ENCODE data around the gene SLC35F1.

SLC35F1 gene

DNA sequence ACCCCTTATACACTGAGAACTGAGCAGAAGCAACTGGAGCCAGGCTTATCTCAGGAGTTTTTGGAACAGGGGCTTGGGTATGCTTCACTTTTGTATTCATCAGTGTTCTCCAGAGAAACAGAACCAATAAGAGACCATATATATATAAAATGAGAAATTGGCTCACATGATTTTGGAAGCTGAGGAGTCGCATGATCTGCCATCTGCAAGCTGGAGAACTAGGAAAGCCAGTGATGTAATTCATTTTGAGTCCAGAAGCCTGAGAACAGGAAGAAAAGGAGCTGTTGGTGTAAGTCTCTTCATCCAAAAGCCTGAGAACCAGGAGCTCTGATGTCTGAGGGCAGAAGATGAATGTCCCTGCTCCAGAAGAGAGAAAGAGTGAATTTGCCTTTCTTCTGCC is 272.0 kb downstream of the SLC35F1 start:
- H3K36me3 ChIP-seq (replicated peaks; ENCODE audit: low read depth, low read length) = no peaks in the 10 kb centered on the region
- TF ChIP-seq, protein P1, sequence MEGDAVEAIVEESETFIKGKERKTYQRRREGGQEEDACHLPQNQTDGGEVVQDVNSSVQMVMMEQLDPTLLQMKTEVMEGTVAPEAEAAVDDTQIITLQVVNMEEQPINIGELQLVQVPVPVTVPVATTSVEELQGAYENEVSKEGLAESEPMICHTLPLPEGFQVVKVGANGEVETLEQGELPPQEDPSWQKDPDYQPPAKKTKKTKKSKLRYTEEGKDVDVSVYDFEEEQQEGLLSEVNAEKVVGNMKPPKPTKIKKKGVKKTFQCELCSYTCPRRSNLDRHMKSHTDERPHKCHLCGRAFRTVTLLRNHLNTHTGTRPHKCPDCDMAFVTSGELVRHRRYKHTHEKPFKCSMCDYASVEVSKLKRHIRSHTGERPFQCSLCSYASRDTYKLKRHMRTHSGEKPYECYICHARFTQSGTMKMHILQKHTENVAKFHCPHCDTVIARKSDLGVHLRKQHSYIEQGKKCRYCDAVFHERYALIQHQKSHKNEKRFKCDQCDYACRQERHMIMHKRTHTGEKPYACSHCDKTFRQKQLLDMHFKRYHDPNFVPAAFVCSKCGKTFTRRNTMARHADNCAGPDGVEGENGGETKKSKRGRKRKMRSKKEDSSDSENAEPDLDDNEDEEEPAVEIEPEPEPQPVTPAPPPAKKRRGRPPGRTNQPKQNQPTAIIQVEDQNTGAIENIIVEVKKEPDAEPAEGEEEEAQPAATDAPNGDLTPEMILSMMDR (IDR thresholded peaks at IDR 0.05; ENCODE audit: low read depth, low read length) = no peak
- no peak for TF ChIP-seq EZH2phosphoT487 (IDR thresholded peaks at IDR 0.05; ENCODE audit: low read depth)
- no peaks in the 10 kb centered on the region for H3K79me2 ChIP-seq (ENCODE audit: low read length)
- no peak overlapping the region for H3K4me2 ChIP-seq (ENCODE audit: low read length)
- H2AFZ ChIP-seq (ENCODE audit: low read depth, low read length) = no peak overlapping the region
- no peaks in the 10 kb centered on the region for H4K20me1 ChIP-seq (ENCODE audit: insufficient read depth, low read length)
- no peaks in the 10 kb centered on the region for H3K9me3 ChIP-seq (ENCODE audit: insufficient read depth, low read length)
- no peaks in the 10 kb centered on the region for H3K4me1 ChIP-seq (ENCODE audit: low read length)
- H3K4me3 ChIP-seq (ENCODE audit: low read length) = no peak overlapping the region
- H3K27ac ChIP-seq (ENCODE audit: low read length) = no peak overlapping the region
- no peak overlapping the region for H3K9ac ChIP-seq (ENCODE audit: low read length)
- no peaks in the 10 kb centered on the region for H3K27me3 ChIP-seq (ENCODE audit: low read depth, low read length)

- peak overlapping the region; percentile 31; the same call in 1 of the 2 replicates for H3K4me3 ChIP-seq (ENCODE audit: low read length)
- H2AFZ ChIP-seq (ENCODE audit: low read depth, low read length) = no peak overlapping the region
- no peaks in the 10 kb centered on the region for H3K27me3 ChIP-seq (ENCODE audit: low read depth, low read length)
- no peaks in the 10 kb centered on the region for H3K9me3 ChIP-seq (ENCODE audit: insufficient read depth, low read length)
- peaks cover 21% of the 10 kb centered on the region for H3K4me1 ChIP-seq (ENCODE audit: low read length)
- no peaks in the 10 kb centered on the region for H4K20me1 ChIP-seq (ENCODE audit: insufficient read depth, low read length)
- peak overlapping the region; percentile 51 for H3K4me2 ChIP-seq (ENCODE audit: low read length)
- no peaks in the 10 kb centered on the region for H3K79me2 ChIP-seq (ENCODE audit: low read length)
- peak overlapping the region; percentile 55 for H3K27ac ChIP-seq (ENCODE audit: low read length)
- no peak overlapping the region for H3K9ac ChIP-seq (ENCODE audit: low read length)
- no peak for TF ChIP-seq EZH2phosphoT487 (IDR thresholded peaks at IDR 0.05; ENCODE audit: low read depth)
- TF ChIP-seq, protein P1 (IDR thresholded peaks at IDR 0.05; ENCODE audit: low read depth, low read length) = no peak
- no peaks in the 10 kb centered on the region for H3K36me3 ChIP-seq (replicated peaks; ENCODE audit: low read depth, low read length)
These were observed 279.9 kb downstream of the SLC35F1 start for GRCh38 chr6:118186672-118187567.

DNA sequence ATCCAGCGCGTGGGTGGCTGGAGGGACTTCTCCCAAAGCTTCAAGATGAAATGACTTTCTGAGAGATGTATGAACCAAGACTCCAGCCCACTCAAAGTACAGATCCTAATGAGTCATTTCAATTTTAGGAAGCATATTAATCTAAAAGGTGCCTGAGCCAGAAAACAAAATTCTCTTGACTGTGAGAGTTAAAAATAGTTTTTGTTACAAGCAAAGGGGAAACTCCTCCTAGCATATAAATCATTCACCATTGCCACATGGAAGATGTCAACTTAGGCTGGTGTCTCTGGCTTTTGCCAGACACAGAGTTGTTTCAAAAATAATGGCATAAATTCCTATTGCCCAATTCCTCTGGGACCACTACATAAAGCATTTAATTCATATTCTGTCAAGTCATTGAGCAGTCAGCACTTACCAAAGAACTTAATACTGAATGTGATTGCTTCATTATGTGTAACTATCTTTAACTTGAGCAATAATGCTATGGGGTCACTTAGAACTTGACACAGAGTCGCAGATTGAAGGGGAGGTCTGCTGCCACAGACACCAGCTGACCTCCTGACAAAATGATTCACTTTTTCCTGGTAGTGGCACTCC is 280.6 kb downstream of the SLC35F1 start:
- peaks cover 21% of the 10 kb centered on the region for H3K4me1 ChIP-seq (ENCODE audit: low read length)
- H3K4me3 ChIP-seq (ENCODE audit: low read length) = peak overlapping the region; percentile 31; the same call in 1 of the 2 replicates
- no peak overlapping the region for H3K9ac ChIP-seq (ENCODE audit: low read length)
- TF ChIP-seq, protein P1 (IDR thresholded peaks at IDR 0.05; ENCODE audit: low read depth, low read length) = no peak
- TF ChIP-seq EZH2phosphoT487 (IDR thresholded peaks at IDR 0.05; ENCODE audit: low read depth) = no peak
- H4K20me1 ChIP-seq (ENCODE audit: insufficient read depth, low read length) = no peaks in the 10 kb centered on the region
- peak overlapping the region; percentile 55 for H3K27ac ChIP-seq (ENCODE audit: low read length)
- H3K4me2 ChIP-seq (ENCODE audit: low read length) = peak overlapping the region; percentile 51
- no peak overlapping the region for H2AFZ ChIP-seq (ENCODE audit: low read depth, low read length)
- no peaks in the 10 kb centered on the region for H3K27me3 ChIP-seq (ENCODE audit: low read depth, low read length)
- no peaks in the 10 kb centered on the region for H3K9me3 ChIP-seq (ENCODE audit: insufficient read depth, low read length)
- no peaks in the 10 kb centered on the region for H3K79me2 ChIP-seq (ENCODE audit: low read length)
- H3K36me3 ChIP-seq (replicated peaks; ENCODE audit: low read depth, low read length) = no peaks in the 10 kb centered on the region

DNA sequence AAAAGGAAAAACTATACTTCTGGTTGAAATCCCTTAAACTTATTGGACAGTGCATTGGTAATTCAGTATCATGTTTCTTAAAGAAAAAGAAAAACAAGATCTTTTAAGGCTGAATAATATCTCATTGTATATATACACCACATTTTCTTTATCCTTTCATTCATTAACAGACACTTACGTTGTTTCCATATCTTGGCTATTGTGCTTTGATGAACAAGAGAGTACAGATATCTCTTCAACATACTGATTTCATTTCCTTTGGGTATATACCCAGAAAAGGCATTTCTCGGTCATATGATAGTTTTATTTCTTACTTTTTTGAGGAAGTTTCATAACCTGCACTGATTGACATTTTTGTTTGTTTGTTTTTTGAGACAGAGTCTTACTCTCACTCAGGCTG is 281.5 kb downstream of the SLC35F1 start:
- H3K4me2 ChIP-seq (ENCODE audit: low read length) = no peak overlapping the region
- H3K27ac ChIP-seq (ENCODE audit: low read length) = no peak overlapping the region
- H3K9ac ChIP-seq (ENCODE audit: low read length) = no peak overlapping the region
- H3K79me2 ChIP-seq (ENCODE audit: low read length) = no peaks in the 10 kb centered on the region
- no peaks in the 10 kb centered on the region for H3K36me3 ChIP-seq (replicated peaks; ENCODE audit: low read depth, low read length)
- no peaks in the 10 kb centered on the region for H3K27me3 ChIP-seq (ENCODE audit: low read depth, low read length)
- TF ChIP-seq, protein P1 (IDR thresholded peaks at IDR 0.05; ENCODE audit: low read depth, low read length) = no peak
- no peak for TF ChIP-seq EZH2phosphoT487 (IDR thresholded peaks at IDR 0.05; ENCODE audit: low read depth)
- no peak overlapping the region for H3K4me3 ChIP-seq (ENCODE audit: low read length)
- H2AFZ ChIP-seq (ENCODE audit: low read depth, low read length) = no peak overlapping the region
- H3K9me3 ChIP-seq (ENCODE audit: insufficient read depth, low read length) = no peaks in the 10 kb centered on the region
- no peaks in the 10 kb centered on the region for H4K20me1 ChIP-seq (ENCODE audit: insufficient read depth, low read length)
- peaks cover 21% of the 10 kb centered on the region for H3K4me1 ChIP-seq (ENCODE audit: low read length)
